T follicular helper cell (primary cell): ENCODE measurements around the gene FAM81A.
"Not testable (repeated sequence)": the region's sequence is repeated elsewhere in the genome, so short reads cannot be mapped to it uniquely, and the experiment has no call there.

ENCODE experiments used
- DNase-seq: peaks from one replicate; pipeline ENCODE4 v3.0.0-alpha.2; 2020; ENCODE audit warnings: low read depth
- total RNA-seq, 2 experiments: gene quantifications; one replicate each; lab custom pipeline; 2026; lab: John Stamatoyannopoulos, UW

FAM81A gene
- 0 to 0.12 reads per million in 2 experiments for total RNA-seq

DNA sequence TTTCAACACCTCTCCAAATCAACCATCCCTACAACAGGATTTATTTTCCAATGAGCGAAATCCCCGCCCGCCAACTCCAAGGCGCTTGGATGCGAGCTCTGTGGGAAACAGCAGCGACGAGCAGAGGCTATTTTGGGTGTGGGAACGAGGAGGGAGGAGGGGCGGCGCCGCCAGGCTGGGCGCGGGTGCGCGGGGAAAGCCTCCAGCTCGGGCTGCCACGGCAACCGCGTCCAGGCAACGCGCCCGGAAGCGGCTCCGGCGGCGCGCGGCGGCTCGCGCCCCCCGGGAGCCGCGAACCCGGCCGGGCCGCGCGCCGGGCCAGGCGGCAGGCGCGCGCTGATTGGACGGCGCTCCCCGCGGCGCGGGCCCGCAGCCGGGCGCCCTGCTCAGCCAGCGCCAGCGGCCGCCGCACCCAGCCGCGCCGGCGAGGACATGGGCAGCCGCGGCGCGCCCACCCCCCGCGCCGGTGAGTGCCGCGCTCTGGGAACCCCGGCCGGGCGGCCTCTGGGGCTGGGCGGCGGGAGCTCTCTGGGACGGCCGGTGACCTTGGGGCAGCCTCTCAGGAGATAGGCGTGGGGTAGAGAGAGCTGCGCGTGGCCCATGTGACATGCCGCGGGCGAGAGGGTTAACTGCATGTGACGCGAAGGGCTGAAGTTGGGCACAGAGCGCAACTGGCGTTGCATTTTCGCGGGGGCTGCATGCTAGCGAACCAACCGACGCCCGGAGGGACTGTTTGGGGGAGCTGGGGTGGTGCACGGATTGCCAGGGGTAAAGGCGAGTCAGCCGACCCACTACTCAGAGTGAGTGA lies at the start of gene FAM81A:
TSS of gene FAM81A (plus strand) at position 370 of the 808 bp plus-strand sequence. CDS start 20,441 bp downstream, outside the sequence.
- DNase-seq, result no peak

DNA sequence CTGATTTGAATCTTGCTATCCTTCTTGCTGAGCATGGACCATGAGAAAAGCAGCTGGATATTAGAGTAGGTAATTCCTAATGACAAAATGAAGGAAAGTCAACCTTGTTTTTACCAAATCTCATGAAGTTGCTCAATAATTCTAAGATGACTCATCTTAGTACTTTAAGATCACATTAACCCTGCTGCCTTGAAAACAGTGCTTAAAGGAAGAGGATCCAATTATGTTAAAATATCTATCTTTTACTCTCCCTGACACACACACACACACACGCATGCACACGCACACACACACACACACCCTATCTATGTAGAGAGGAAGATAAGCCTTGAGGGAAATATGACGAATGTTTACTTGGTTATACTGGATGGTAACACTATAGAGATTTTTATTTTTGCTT lies 49.3 kb upstream of the FAM81A start:
- DNase-seq, result no peak

DNA sequence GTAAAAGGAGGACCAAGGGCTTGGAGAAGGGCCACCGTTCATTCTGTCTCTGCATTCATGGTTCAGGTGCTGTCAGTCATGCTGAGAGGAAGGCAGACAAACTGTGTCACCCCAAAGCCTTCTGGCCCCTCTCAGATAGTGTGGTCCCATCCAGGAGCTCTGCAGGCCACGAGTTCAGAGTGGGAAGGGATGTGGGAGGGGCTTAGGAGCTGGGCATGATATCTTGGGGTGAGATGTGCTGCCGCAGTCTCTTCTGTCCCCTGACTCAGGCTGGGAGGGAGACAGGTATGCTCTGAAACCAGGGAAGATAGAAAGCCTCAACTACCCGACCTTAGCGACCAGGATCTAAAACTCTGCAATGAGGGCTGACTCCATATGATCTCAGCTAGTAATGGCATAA lies 45.7 kb upstream of the FAM81A start:
- no peak for DNase-seq

DNA sequence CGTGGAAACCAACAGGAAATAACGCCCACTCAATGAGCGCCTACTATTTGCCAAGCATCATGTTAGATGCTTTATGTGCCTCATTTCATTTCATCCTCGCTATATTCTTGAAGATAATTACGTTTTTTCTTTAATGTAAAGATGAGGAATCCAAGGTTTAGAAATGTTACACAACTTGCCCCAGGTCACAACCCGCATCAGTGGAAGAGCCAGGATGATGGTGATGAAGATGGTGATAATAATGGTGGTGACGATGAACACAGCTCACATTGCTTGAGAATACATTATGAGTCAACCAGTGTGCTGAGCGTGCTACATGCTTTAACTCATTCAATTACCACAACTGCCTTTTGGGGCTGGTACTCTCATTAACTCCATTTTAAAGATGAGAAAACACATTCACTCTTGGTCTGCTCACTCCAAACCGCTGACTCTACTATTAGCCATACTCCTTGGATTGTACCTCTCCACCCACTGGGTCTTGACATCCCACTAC lies 43.8 kb upstream of the FAM81A start:
- DNase-seq, result no peak

DNA sequence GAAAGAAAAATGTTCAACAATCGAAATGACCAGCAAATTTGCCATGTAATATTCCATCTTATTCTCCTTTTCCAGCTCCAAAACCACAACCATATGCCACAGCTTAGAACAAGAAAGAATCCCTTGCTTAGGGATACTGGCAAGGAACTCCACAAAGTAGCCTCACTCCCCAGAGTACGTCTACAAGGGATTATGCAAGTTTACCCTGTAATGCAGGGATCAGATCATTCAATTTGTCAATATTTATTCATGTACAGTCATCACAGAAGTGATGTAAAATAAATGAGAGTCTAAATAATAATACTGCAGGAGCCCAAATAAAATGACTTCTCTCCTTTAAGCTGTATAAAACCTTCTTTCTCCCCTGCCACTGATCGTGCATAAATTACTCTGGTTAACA lies 41.8 kb upstream of the FAM81A start:
- no peak for DNase-seq

DNA sequence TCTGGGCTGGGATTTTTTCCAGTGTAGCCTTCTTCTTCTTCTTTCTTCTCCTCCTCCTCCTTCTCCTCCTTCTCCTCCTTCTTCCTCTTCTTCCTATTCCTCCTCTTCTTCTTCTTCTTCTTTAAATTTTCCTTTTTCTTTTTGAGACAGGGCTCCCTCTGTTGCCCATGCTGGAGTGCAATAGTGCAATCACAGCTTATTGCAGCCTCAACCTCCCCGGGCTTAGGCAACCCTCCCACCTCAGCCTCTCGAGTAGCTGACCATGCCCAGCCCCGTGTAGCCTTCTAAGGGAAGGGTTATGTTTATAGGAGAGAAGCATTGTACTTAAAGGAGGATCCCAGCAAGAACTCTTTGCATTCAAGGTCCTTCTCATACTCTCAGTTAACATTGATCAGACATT lies 41.3 kb upstream of the FAM81A start:
- no peak for DNase-seq

DNA sequence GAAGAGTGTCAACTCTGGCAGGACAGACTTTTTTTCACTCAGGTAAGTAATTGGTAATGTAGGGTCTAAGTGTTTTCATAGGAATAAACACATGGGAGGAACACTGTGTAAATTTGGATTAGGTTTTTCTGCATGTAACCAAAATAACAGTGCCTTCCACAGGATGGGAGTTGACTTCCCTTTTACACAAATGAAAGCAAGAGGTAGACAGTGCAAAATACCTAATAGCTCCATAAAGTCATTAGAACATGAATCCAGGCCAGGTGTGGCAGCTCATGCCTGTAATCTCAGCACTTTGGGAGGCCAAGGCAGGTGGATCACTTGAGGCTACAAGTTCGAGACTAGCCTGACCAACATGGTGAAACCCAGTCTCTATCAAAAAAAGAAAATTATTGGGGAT lies 39.8 kb upstream of the FAM81A start:
- no peak for DNase-seq

DNA sequence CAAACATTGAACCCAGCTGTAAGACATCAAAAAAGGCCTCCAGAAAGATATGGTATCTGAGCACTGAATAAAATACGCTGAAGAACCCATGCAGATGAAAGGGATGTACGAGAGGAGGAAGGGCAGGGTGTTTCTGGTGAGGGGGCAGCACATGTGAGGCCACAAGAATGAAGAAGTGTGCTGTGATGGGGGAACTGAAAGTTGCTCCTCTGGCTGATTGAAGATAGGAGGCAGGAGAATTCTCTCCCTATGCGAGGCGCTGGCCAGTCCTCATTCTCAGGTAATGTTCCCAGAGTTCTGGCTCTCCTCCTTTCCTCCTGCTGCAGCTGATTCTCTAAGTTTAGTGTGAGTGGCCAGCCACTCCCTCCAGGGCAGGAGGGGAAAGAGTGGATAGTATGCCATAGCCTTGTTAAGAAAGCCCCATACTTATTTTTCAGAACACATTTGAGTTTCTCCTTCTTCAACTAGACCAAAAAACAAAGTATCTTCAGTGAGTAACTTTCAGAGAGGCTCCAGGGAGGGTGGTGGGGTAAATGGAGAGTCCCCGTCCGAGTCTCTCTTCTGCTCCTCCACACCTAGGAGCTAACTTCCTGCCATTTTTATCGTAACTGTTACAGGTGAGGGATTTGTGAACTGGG lies 38.4 kb upstream of the FAM81A start:
- DNase-seq, result no peak

DNA sequence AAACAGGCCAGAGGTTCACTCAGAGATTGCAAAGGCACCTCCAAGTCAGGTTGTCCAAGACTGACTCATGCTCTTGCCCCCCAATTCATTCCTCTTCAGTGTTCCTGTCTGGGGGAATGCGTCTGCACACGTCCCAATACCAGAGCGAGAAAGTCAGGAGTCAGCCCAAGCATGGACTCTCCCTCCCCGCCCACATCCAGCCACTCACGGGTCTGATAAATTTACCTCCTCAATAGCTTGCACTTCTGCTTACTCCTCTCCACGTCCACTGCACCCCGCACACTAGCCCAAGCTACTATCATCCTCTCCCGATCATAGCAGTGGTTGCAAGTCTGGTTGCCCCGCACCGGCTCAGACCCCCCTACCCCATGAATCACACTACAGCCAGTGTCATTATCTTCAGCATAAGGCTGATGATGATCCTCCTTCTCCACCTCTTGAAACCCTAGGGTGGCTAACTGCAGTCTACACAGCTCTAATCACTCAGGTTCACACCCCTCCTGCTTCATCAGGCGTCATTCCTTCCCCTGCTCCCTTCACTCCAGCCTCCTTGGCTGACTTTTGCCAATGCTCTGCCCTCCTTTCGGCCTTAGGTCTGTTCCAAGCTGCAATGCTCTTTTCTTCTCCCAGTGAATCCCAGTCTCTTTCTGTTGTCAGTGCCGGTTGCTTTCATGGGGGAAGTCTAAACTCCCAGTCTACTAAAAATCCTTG lies 37.7 kb upstream of the FAM81A start:
- DNase-seq, result no peak

DNA sequence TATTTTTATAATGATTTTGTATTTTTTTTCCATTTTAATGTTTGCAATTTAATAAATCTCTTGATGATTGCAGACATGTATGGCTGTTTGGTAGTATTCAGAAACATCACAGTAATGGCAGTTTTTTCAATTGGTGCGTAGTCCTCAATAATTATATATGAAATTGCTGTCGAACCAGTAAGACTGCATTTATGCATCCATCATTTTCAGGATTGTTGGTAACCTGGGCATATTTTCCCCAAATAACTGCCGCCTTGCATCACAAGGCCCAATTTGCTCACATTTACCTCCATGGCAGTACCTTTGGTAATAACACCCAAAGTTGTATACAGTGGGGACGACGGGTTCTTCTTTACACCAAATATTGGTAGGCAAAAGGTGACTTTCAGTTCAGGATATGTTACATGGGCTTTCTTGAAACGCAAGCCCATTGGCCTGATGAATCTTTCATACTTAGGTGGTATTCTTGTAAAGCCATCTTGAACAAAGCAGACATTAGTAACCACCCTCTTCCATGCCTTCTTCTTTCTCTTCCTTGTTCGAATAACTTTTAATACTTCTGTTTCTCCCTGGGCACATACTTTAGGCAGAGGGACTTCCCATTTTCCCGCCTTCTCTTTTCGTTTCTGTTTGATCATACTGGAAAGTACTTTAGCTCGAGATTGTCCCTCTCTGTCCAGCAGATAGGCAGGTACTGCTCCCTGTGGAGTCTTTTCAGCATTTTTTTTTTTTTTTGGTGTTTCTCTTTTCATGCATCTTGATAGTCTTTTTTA lies 36.7 kb upstream of the FAM81A start:
- DNase-seq, result not testable (repeated sequence)

DNA sequence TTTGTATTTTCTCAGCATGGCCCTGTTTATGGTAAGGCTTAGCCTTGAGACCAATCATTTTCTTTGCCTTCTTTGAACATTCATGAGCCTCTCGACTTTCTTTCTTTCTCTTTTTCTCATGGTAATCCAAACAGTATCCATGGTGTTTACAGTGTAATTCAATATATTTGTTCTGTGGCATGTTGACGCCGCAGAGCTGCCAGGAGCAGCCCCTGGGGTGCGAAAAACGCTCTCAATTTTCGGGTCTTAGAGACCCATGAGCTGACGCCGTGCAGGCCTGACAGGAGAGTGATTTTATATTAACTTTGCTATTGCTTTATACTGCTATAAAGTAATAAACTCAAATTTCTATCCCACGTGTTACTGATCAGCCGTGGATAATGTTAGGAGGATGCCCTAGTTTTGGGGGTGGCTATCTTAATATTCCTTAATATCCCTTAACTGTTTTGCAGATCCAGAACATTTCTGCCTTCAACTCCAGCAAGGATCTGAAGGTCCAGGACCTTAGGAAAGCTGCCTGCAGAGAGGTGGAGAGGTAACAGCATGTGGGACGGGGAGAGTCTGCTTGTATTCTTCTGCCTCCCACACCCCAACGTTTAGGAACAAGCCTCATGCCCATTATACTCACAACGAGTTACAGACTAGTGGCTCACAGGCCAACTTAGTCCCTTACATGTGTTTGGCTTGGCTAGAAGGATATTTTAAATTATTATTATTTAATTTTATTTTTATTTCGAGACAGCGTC lies 36.0 kb upstream of the FAM81A start:
- DNase-seq, result no peak

DNA sequence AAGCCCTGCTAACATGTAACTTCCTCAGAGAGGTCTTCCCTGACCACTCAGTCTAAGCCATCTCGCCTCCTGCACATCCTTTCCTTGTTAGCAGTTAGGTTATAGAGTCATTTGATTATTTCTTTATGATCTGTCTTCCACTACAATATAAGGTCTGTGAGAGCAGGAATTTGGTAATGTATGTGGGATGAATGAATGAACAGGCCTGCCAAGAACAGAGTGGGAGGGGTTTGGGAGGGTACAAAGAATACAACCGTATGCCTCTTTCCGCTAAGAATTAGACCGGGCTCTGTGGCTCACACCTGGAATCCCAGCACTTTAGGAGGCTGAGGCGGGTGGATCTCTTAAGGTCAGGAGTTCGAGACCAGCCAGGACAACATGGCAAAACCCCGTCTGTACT lies 32.9 kb upstream of the FAM81A start:
- no peak for DNase-seq

DNA sequence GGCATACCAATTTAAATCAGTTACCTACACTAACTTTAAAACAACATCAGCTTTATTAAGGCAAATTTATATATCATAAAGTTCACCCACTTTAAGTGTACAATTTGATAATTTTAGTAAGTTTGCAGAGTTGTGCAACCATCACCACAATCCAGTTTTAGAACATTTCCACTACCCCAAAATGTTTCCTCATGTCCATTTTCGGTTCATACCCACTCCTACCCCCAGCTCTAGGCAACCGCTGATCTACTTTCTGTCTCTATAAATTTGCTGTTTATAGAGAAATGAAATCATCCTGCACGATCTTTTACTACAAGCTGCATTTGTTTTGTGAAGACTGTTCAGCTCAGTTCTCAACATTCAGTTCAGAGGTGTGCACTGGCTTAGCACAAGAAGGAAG lies 31.5 kb upstream of the FAM81A start:
- DNase-seq, result no peak

DNA sequence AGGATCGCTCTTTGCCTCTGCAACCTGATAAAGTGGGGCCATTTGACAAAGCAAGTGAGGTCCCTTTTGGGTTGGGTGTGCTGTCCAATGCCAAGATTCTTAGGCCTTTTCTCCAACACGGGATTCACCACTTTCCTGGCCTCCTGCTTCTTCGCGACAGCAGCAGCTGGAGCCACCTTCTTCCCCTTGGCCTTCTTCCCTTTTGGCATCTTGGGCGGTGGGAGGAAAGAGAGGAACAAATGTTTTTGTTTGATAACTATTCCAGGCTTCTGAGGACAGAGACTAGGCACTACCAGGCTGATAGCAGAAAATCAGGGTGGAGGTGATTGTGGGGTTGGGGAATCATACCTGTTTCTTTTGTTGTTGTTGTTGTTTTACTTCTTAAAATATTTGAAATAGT lies 30.0 kb upstream of the FAM81A start:
- DNase-seq, result no peak

DNA sequence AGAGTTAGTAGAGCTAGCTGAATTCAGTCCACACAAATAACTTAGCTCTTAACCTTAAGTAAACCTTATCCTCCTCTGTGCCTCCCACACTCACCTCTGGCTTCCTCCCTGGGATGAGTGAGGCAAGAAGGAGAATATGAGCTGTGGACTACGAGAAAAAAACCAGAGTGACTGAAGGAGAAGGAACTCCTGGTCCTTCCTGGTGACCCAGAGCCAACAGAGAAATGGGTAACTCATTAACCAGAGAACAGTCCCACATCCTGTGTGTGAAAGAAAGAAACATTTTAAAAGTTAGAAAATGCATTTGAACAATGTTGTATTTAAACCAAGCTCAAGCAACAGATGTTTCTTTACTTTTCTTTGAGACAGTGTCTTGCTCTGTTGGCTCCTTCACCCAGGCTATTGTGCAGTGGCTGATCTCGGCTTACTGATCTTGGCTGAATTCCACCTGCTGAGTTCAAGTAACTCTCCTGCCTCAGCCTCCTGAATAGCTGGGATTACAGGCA lies 27.5 kb upstream of the FAM81A start:
- DNase-seq, result no peak

DNA sequence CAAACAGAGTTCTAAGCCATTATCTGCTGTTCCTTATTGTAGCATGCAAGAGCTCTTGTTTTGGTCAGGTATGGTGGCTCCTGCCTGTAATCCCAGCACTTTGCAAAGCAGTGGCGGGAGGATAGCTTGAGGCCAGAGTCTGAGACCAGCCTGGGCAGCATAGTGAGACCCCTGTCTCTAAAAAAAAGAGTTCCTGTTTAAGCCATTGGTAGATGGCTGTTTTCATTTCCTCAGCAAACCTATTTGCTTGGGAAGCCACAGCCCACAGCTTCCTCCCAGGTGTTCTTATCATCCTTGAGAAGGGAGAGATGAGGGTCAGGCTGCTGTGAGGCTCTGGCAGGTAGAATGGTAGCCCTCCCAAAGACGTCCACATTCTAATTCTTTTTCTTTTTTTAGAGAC lies 24.4 kb upstream of the FAM81A start:
- no peak for DNase-seq

DNA sequence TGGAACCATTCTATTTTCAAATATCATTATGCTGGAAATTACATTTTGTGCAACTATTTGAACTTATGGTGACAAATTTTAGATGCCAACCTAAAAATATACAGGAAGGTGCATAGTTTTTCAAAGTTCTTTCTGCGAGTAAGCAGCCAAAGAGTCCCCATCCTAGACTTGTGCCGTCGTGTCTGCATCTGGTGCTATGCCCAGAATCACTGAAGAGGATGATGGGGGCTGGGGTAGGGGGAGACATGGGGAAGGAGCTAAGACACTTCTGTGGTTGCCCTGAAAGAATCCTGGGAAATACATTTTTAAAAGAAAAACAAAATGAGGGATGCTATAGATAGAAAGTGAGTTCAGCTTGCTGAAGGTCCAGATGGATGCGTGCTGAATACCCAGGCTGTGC lies 21.2 kb upstream of the FAM81A start:
- no peak for DNase-seq

DNA sequence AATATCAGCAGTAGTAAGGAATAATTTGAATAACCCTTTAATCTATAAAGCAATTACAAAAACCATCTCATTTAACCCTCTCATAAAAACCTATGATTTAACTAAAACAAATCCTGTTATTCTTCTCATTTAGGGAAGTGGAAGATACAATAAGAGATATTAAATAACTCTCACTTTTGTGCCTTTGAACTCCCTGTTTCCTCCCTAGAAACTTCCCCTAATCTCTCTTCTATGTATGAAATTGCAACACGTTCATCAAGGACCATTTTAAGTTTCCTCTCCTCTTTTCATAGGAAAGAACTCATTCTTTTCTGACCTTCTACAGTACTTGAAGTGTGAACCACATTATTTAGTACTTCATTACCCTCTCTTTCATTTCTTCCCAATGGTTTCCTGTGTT lies 18.8 kb upstream of the FAM81A start:
- DNase-seq, result no peak

DNA sequence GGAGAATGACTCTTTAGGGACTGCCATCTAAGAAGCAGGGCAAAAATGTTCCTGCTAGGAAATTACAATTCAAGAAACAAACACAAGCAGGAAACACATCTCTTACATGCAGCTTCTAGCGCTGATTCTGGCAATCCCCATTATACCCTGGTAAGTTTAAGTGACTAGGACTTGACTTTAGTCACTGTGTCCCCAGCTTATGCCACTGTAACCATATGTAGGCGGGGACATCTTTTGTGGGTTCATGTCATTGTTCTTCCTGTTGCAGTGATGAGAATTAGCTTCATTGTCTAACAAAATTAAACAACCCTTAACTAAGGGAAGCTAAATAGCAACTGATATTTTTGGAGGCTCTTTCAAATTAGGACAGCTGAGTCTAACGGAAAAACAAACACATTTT lies 17.9 kb upstream of the FAM81A start:
- no peak for DNase-seq

DNA sequence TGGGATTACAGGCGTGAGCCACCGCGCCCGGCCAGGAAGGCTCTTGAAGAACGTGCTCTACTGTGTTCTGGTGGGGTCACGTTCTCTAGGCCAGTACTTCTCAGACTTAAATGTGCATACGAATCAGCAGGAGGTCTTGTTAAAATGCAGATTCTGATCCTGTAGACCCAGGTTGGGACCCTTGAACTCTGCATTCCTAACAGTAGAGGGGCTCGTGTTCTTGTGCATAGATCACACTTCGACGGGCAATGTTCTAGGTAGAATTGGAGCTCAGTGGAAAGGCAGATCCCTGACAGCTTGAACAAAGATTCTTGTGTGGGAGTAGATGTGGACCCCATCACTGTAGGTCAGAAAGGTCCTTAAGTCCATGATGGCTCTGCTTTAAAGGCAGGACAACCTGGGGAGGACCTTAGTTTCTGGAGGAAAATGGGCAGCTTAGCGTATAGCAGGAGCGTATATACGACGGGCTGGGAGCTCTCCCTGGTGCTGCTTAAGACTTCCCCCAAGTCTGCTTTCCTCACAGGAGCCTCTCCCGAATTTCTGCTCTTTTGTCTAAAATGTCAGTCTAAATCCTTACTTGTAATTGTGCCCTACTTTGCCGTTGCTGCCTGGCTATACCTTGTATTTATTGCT lies 16.9 kb upstream of the FAM81A start:
- DNase-seq, result no peak

DNA sequence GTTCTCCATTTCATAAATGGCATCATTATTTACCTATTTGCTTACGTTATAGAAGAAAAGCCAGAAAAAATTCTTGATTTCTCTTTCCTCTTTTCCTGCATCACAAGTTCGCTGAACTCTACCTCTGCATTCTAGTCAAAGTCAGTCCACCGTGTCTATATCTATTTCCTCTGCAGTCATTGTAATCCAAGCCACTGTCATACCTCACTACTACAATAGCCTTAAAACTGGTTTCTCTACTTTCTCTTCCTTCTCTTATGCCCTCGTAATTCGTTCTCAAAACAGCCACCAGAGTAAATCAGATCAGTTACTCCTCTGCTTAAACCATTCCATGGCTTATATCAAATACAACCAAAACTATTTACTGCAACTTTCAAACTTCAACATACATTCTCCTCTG lies 13.4 kb upstream of the FAM81A start:
- no peak for DNase-seq
